ENCODE data around the gene YARS2. TPM values are rescaled to one million over a fixed set of nuclear protein-coding genes. Genes with fewer than 3 reads are reported as not detected.

YARS2 gene
- total and polyA plus RNA-seq, 7 donors, result 11.0 to 20.3 (median 16.8) TPM

DNA sequence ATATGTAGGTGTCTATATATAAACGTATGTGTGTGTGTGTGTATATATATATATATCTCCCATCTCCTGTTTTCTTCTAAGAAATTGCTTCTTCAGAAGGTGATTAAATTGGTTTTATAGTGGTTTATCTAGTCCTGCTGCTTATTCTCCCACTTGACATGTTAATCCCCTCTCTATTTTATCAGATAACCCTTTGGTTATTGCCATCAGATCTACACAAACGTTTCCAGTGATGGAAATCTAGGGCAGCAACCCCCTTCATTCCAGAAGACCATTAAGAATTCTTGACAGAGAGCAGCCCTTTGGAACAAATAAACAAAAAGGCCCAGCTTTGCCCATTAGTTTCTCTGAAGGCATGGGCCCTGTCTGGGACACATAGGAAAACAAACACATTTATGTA is 34.2 kb upstream of the YARS2 start:
- H3K27ac ChIP-seq, result no peak overlapping the region
- intact Hi-C loops (cut with DNase I), result no loop called here
- no peaks in the 10 kb centered on the region for H3K4me1 ChIP-seq
- H3K9me3 ChIP-seq, result no peaks in the 10 kb centered on the region
- no peaks in the 10 kb centered on the region for H3K27me3 ChIP-seq (ENCODE audit: insufficient read depth in 3 of 3, low read length in 2 of 3)
- TF ChIP-seq, protein P1, sequence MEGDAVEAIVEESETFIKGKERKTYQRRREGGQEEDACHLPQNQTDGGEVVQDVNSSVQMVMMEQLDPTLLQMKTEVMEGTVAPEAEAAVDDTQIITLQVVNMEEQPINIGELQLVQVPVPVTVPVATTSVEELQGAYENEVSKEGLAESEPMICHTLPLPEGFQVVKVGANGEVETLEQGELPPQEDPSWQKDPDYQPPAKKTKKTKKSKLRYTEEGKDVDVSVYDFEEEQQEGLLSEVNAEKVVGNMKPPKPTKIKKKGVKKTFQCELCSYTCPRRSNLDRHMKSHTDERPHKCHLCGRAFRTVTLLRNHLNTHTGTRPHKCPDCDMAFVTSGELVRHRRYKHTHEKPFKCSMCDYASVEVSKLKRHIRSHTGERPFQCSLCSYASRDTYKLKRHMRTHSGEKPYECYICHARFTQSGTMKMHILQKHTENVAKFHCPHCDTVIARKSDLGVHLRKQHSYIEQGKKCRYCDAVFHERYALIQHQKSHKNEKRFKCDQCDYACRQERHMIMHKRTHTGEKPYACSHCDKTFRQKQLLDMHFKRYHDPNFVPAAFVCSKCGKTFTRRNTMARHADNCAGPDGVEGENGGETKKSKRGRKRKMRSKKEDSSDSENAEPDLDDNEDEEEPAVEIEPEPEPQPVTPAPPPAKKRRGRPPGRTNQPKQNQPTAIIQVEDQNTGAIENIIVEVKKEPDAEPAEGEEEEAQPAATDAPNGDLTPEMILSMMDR (IDR thresholded peaks at IDR 0.05), result no peak
- H3K36me3 ChIP-seq (ENCODE audit: insufficient read depth in 1 of 2, low read depth in 1 of 2), result no peaks in the 10 kb centered on the region
- WGBS, 3 donors, result 54 to 59% (median 56%) methylated on average over 2 of the region's 2 CpGs
- ATAC-seq (no peak), DNase-seq (no peak)
- H3K4me3 ChIP-seq, result no peak overlapping the region

DNA sequence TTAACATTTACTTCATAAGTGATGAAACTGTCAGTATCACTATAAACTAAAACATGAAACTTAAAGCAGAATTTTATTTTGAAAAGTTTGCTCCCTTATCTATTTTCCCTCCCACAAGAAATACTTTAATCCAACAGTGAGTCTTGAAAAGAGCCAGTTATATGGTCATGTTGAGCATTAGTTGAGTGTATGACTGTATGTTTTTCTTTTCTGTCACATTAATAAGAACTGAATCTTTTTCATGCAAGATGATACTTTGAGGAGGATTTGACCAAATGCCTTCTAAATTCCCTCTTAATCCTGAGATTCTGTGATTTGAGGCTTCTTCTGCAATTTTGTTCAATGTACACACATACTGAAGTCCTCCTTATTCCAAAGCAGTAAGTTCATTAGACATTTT is 33.7 kb upstream of the YARS2 start:
- TF ChIP-seq, protein P1 (IDR thresholded peaks at IDR 0.05), result no peak

DNA sequence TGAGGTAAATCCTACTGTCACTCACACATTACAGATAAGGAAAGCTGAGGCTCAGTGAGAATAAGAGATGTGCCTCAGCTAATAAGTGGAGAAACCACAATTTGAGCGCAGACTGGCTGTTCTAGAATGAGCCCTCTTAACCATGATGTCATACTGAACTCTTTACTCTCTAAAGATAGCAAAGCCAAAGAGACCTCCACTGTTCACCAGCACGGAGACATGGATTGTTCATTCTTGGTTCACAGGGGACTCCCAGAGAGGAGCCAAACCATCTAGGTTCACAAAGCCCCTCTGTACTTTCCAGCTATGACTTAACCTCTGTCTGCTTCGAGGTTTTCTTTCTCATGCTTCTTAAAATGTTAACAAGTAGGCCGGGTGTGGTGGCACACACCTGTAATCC is 32.7 kb upstream of the YARS2 start:
- intact Hi-C loops (cut with DNase I), result no loop called here
- Histone ChIP-seq H3K4me1 (no peaks in the 10 kb centered on the region), H3K27ac (no peak overlapping the region), H3K36me3 (ENCODE audit: insufficient read depth in 1 of 2, low read depth in 1 of 2) (no peaks in the 10 kb centered on the region), H3K4me3 (no peak overlapping the region), H3K9me3 (no peaks in the 10 kb centered on the region), H3K27me3 (ENCODE audit: insufficient read depth in 3 of 3, low read length in 2 of 3) (no peaks in the 10 kb centered on the region)
- DNase-seq, result no peak
- TF ChIP-seq, protein P1 (IDR thresholded peaks at IDR 0.05), result no peak
- ATAC-seq, result no peak
- 74 to 85% (median 74%) methylated on average over 4 of the region's 4 CpGs for WGBS, 3 donors

More for the DNA sequence above, 33.7 kb upstream of the YARS2 start:
- Histone ChIP-seq H3K9me3 (no peaks in the 10 kb centered on the region), H3K27me3 (ENCODE audit: insufficient read depth in 3 of 3, low read length in 2 of 3) (no peaks in the 10 kb centered on the region), H3K4me3 (no peak overlapping the region), H3K4me1 (no peaks in the 10 kb centered on the region), H3K36me3 (ENCODE audit: insufficient read depth in 1 of 2, low read depth in 1 of 2) (no peaks in the 10 kb centered on the region), H3K27ac (no peak overlapping the region)
- no peak for DNase-seq
- ATAC-seq, result no peak
- intact Hi-C loops (cut with DNase I), result no loop called here

DNA sequence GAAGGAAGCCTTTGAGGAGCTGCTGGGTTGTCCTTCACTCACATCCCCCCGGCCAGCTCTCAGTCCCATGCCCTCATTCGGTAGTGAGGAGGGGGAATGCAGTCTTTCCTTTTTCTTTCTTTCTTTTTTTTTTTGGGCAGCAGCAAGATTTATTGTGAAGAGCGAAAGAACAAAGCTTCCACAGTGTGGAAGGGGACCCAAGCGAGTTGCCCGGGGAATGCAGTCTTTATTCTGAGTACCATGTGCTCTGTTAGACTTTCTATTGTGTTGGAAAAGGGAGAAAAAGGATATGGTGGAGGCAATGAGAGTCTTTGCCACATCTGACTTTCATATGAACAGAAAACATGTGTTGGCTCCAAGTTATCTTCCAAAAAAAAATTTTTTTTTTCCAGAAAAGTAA is 29.9 kb upstream of the YARS2 start:
- ATAC-seq, result no peak
- Histone ChIP-seq H3K36me3 (ENCODE audit: insufficient read depth in 1 of 2, low read depth in 1 of 2) (no peaks in the 10 kb centered on the region), H3K4me3 (no peak overlapping the region), H3K27ac (no peak overlapping the region), H3K9me3 (no peaks in the 10 kb centered on the region), H3K4me1 (no peaks in the 10 kb centered on the region), H3K27me3 (ENCODE audit: insufficient read depth in 3 of 3, low read length in 2 of 3) (peaks cover 0 to 3% (median 0%) of the 10 kb centered on the region in 3 donors)
- DNase-seq, result no peak
- TF ChIP-seq, protein P1 (IDR thresholded peaks at IDR 0.05), result no peak
- intact Hi-C loops (cut with DNase I), result no loop called here
- 69 to 80% (median 74%) methylated on average over 5 of the region's 5 CpGs for WGBS, 3 donors

DNA sequence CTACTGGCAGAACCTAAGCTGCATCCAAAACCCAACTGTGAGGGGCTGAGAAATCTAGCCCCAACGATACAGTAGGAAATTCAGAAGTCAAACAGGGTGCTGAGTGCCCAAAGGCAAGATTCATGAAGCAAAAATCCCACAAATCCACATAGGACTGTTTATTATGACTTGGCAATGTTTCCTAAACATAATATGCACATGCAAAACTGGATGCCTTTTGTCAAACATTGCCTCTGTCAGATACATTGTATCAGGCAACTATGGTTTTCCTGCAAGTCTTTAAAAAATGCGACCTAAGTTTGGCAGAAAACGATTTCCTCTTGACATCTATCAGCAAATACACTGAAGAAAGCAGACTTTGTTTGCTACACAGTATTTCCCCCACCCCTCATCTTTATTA is 27.3 kb upstream of the YARS2 start:
- no peak for DNase-seq
- ATAC-seq, result no peak
- Histone ChIP-seq H3K36me3 (ENCODE audit: insufficient read depth in 1 of 2, low read depth in 1 of 2) (no peaks in the 10 kb centered on the region), H3K4me1 (no peaks in the 10 kb centered on the region), H3K4me3 (no peak overlapping the region), H3K27me3 (ENCODE audit: insufficient read depth in 3 of 3, low read length in 2 of 3) (peaks cover 0 to 8% (median 0%) of the 10 kb centered on the region in 3 donors), H3K27ac (no peak overlapping the region), H3K9me3 (no peaks in the 10 kb centered on the region)
- WGBS, 3 donors, result 69 to 80% (median 73%) methylated on average over 3 of the region's 3 CpGs
- intact Hi-C loops (cut with DNase I), result no loop called here
- TF ChIP-seq, protein P1 (IDR thresholded peaks at IDR 0.05), result no peak
